NCI-H748 treated with DMSO at 0.1 percent for 48 hours (cell line): ENCODE results near the gene CLSTN2.

Experiments used
- DNase-seq: peaks from one replicate; lab custom pipeline; 2025; lab: John Stamatoyannopoulos, UW

Gene CLSTN2

GRCh38 chr3:140378571-140379340 lies 443.8 kb downstream of the CLSTN2 start:
- DNase-seq, result no peak

- no peak for DNase-seq
These were observed 449.2 kb downstream of the CLSTN2 start for GRCh38 chr3:140384028-140384771.

GRCh38 chr3:140384876-140385275 lies 449.9 kb downstream of the CLSTN2 start:
- no peak for DNase-seq

GRCh38 chr3:140386357-140387100 lies 451.5 kb downstream of the CLSTN2 start:
- DNase-seq, result no peak

GRCh38 chr3:140387244-140387643 lies 452.3 kb downstream of the CLSTN2 start:
- no peak for DNase-seq

GRCh38 chr3:140388202-140388922 lies 453.4 kb downstream of the CLSTN2 start:
- no peak for DNase-seq

- DNase-seq, result no peak
These were observed 456.1 kb downstream of the CLSTN2 start for GRCh38 chr3:140391061-140391460.

- no peak for DNase-seq
These were observed 459.6 kb downstream of the CLSTN2 start for GRCh38 chr3:140394488-140395133.

- DNase-seq, result no peak
These were observed 460.4 kb downstream of the CLSTN2 start for GRCh38 chr3:140395134-140396075.

- DNase-seq, result no peak
These were observed 461.1 kb downstream of the CLSTN2 start for GRCh38 chr3:140396110-140396509.

- DNase-seq, result no peak
These were observed 462.9 kb downstream of the CLSTN2 start for GRCh38 chr3:140397847-140398246.

- no peak for DNase-seq
These were observed 463.4 kb downstream of the CLSTN2 start for GRCh38 chr3:140398387-140398786.

GRCh38 chr3:140399871-140400270 lies 464.9 kb downstream of the CLSTN2 start:
- DNase-seq, result no peak

GRCh38 chr3:140403079-140403478 lies 468.1 kb downstream of the CLSTN2 start:
- no peak for DNase-seq

- DNase-seq, result no peak
These were observed 468.6 kb downstream of the CLSTN2 start for GRCh38 chr3:140403608-140404007.

- DNase-seq, result no peak
These were observed 471.7 kb downstream of the CLSTN2 start for GRCh38 chr3:140406655-140407054.

- DNase-seq, result no peak
These were observed 473.3 kb downstream of the CLSTN2 start for GRCh38 chr3:140408252-140408651.

- DNase-seq, result no peak
These were observed 481.7 kb downstream of the CLSTN2 start for GRCh38 chr3:140416666-140417065.

GRCh38 chr3:140420621-140421357 lies 485.8 kb downstream of the CLSTN2 start:
- DNase-seq, result no peak

- no peak for DNase-seq
These were observed 486.9 kb downstream of the CLSTN2 start for GRCh38 chr3:140421884-140422283.
